RWPE1 (cell line): ENCODE results near the gene SELENOF.

Source experiments
- CTCF ChIA-PET: fragments of 350-600 bp; sonication (Branson Sonifier 250); formaldehyde crosslinking; extraction: SDS; loops from one replicate; lab custom pipeline; 2021; lab: Yijun Ruan, JAX
- POLR2A ChIA-PET: fragments of 400-600 bp; formaldehyde crosslinking; extraction: SDS; loops from one replicate; lab custom pipeline; 2020; ENCODE audit warnings: antibody characterized with exemption; ENCODE audit not compliant: low non-redundant PET; lab: Yijun Ruan, JAX
- DNase-seq: peaks from one replicate; pipeline ENCODE4 v3.0.0; 2012; ENCODE audit warnings: low spot score
- H3K27ac ChIP-seq: fragments of 450-650 bp; 2 replicates; pipeline ENCODE4 v1.5.1; 2017
- CTCF ChIP-seq: fragments of 450-650 bp; conservative IDR thresholded peaks from 2 replicates; pipeline ENCODE4 v1.5.1; 2017; ENCODE audit warnings: low read depth, mild to moderate bottlenecking

SELENOF gene

GRCh38 chr1:86829321-86829720, 84.6 kb downstream of the SELENOF start:
- no peak for DNase-seq
- TF ChIP-seq CTCF, result no peak
- CTCF ChIA-PET, result interaction anchor here (0.6 to 0.9 kb wide), 2 partner anchors 65 to 195 kb away, joined by 3 to 6 read pairs; no protein-coding TSS in a partner anchor
- POLR2A ChIA-PET, result no interaction called here
- no peak overlapping the region for H3K27ac ChIP-seq

DNA sequence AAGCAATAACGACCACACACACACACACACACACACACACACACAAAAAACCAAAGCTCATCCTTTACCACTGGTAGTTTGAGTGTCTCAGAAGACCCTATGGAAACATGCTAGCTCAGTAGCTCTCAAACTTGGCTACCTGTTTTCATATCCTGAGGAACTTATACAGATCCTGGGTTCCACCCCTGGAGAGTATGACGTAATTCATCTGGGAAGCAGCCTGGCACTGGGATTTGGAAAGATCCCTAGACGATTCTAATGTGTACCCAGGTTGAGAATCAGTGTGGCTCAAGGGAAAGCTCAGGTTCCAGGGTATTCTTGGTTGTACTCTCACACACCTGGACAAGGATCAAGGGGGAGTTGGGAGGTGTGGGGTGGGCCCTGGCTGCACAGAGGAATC, 85.9 kb downstream of the SELENOF start:
- POLR2A ChIA-PET, result no interaction called here
- H3K27ac ChIP-seq, result no peak overlapping the region
- CTCF ChIA-PET, result no interaction called here
- no peak for DNase-seq
- no peak for TF ChIP-seq CTCF

- ChIA-PET CTCF (no interaction called here), POLR2A (no interaction called here)
- TF ChIP-seq CTCF, result no peak
- no peak for DNase-seq
- no peak overlapping the region for H3K27ac ChIP-seq
Observed at GRCh38 chr1:86826856-86827255, 87.1 kb downstream of the SELENOF start.

DNA sequence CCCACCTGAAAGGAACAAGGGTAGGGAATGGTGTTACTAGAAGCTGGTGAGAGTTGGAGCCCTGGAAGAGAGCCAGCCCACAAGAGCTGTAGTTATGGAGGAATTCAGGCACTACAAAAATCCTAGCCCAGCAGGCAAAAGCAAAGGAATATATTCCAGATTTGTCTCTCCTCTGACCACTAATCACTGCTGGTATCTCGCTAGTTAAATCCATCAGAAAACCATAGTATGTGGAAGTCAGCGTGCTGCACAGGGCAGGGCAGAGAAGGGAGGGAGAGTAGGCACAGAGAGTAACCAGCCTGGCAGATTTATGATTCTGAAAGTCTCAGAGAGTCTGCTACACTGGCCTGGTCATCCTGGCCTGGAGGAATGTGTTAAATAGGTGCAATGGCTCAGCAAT, 88.6 kb downstream of the SELENOF start:
- CTCF ChIA-PET, result interaction anchor here (1.3 kb wide), 1 partner anchor 8 kb away, joined by 7 read pairs; no protein-coding TSS in a partner anchor
- POLR2A ChIA-PET, result no interaction called here
- no peak for DNase-seq
- no peak overlapping the region for H3K27ac ChIP-seq
- no peak for TF ChIP-seq CTCF

DNA sequence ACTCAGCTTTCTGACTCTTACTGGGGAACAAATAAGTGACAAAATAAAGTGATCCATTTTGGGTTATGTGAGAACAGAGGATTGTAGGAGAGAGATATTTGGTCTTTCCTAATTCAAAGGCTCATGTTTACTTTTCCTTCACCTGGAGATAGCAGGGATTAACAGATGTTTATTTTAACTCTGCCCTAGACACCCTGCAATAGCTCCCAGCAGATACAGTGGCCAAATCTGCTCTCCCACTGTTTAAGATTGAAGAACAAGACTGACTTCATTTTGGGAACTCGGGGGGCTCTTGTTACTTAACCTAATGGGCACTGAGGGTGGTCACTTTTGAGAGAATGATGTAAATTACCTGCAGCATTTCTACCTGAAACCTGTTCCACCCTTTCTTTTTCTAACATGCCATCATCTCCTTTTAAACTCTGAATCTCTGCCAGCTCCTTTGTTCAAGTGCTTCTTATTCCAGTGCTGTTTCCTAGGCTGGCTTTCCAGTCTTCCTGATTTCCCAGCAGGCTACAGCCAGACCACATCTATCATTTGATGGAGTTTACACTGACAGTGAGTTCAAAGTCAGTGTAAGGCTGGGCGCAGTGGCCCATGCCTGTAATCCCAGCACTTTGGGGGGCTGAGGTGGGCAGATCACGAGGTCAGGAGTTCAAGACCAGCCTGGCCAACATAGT, 90.0 kb downstream of the SELENOF start:
- DNase-seq, result no peak
- TF ChIP-seq CTCF, result no peak
- ChIA-PET POLR2A (no interaction called here), CTCF (no interaction called here)
- H3K27ac ChIP-seq, result no peak overlapping the region

- TF ChIP-seq CTCF, result no peak
- H3K27ac ChIP-seq, result no peak overlapping the region
- ChIA-PET POLR2A (no interaction called here), CTCF (no interaction called here)
- DNase-seq, result no peak
Observed at GRCh38 chr1:86823386-86823785, 90.5 kb downstream of the SELENOF start.
